Left renal cortex interstitium (tissue), 4 donors: ENCODE data around the gene TMEM106C. TPM values are rescaled to one million over a fixed set of nuclear protein-coding genes. Genes with fewer than 3 reads are reported as not detected.

Source experiments
- DNase-seq, 4 donors: peaks; one replicate each; pipeline ENCODE4 v3.0.0-alpha.2; 2013; ENCODE audit warnings: low read depth in 4 of 4, low spot score in 2 of 4, missing footprints in 1 of 4
- polyA plus RNA-seq, 4 donors: library from polyadenylated mRNA; unstranded; fragments of 120-200 nt; gene quantifications; one replicate each; pipeline ENCODE4 v1.2.1, GENCODE V29; 2013; ENCODE audit not compliant: insufficient read length in 4 of 4

Gene TMEM106C
- polyA plus RNA-seq, 4 donors: 128 to 130 (median 130) TPM

DNA sequence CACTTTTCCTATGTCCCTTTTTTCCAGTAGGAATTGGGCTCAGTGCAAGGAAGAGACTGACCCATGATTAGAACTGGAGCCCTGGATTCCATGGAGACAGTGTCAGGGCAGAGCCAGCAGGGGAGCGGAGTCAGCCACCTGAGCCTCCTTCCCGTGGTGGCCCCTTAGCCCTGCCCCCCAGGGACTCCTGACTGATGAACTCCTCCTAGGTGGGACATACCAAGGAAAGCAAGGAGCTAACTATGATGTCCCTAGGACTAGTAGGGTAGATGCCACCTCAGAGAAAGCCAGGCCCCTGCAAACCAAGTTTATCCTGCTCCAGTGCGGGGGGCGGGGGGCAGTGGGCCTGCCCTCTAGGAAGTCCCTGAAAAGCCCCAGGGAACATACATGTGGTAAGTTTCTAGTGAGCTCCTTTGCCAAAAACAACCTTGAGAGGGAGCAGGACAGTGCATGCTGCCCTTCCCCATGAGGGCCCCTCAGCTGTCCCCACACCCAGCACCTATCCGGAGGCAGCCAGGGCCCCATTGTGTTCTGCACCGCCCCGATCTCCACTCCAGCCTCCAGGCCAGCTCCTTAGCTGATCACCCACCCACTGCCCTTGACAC, 47.1 kb downstream of the TMEM106C start:
- DNase-seq: no peak

- no peak for DNase-seq
Measured at GRCh38 chr12:48012070-48012469, 48.7 kb downstream of the TMEM106C start.

DNA sequence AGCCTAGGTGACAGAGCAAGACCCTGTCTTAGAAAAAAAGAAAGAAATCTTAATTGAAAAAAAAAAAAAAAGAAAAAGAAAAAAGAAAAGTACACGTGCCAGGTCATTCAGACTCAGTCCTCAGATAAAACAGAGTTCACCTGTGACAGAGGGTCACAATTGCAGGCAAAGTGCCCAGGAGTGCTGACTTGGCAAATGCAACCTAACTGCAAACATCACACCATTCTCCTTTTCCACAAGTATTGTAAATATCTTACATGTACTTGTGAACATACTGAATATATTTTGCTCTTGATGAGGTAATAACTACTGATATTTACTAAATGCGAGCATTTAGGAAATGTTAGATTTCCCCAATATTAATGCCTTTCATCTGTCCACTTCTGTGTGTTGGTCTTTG, 49.9 kb downstream of the TMEM106C start:
- DNase-seq: no peak

GRCh38 chr12:48015129-48015528, 51.7 kb downstream of the TMEM106C start:
- no peak for DNase-seq

DNA sequence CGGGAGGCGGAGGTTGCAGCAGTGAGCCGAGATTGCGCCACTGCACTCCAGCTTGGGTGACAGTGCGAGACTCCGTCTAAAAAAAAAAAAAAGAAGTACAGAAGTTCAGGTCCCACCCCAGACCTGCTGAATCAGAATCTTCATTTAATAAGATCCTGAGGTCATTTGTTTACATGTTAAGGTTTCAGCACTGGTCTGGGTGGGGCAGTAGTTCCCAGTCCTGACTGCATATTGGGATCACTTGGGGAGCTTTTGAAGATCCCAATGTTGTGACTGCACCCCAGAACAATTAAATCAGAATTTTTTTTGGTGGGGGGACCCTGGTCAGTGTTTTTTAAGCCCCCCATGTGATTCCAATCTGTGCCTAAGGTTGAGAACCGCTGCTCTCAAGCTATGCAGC, 52.6 kb downstream of the TMEM106C start:
- DNase-seq: no peak

- no peak for DNase-seq
Measured at GRCh38 chr12:48016373-48017020, 53.1 kb downstream of the TMEM106C start.

DNA sequence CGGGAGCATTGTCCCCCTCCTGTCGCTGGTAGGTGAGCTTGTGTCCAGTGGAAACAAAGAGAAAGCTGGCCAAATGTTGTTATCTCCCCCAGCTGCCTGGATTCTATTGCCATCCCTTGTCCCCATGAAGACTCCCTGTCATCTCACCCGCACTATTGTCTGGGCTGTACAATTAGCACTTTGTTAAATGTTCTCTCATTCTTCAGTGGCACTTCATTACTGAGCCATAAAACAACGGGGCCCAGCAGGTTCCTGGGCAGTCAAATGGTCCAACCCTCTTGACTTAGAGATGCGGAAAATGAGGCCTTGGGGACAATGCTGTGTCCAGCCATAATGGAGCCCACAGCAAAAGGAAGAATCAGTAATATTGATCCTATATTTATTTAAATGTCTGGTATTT, 54.1 kb downstream of the TMEM106C start:
- no peak for DNase-seq

DNA sequence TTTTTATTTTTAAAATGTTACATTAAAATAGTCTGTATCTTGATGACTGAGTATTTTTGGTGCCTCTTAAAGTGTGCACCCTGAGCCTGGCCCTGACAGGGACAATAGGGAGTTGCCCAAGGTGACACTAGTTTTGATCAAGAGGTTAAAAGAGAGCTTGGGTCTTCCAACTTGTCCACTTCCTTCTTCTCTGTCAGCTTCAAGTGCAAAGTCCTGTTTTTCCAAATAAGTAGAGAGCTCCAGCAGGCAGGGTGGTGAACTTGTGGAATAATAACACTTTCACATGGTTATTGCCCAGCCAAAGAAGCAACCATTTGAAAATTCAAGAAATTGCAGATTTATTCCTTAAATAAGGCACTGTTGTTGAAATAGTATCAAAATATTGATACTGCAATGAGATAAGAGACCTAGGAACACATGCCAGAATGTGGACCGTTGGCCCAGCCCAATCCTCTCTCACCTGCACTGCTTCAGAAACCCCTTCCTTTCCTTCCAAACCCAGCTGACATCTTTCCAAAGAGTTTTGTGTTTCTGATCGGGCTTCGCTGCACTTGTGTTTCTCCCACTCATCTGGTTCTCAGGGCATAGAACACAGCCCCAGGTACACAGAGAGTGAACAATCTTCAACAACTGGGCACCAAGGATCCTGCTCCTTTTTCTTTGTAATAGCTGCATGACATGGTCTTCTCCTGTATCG, 54.7 kb downstream of the TMEM106C start:
- DNase-seq: no peak

Other genes starting within 250 kb of the TMEM106C start
- gene ENDOU, start 238.1 kb upstream of the TMEM106C start, polyA plus RNA-seq: under 1 TPM; 0.13 to 0.49 (median 0.38) TPM
- gene RAPGEF3, start 204.7 kb upstream of the TMEM106C start, polyA plus RNA-seq: 100 to 1,000 TPM in 1 of 4 donors, 10 to 100 TPM in 3; 49.6 to 112 (median 76.2) TPM
- gene SLC48A1, start 190.4 kb upstream of the TMEM106C start, polyA plus RNA-seq: 10 to 100 TPM; 49.1 to 67.0 (median 58.8) TPM
- gene HDAC7, start 143.7 kb upstream of the TMEM106C start, polyA plus RNA-seq: 100 to 1,000 TPM in 1 of 4 donors, 10 to 100 TPM in 3; 67.6 to 111 (median 76.2) TPM
- 1 to 10 TPM; 3.0 to 5.7 (median 3.6) TPM for gene VDR, start 58.6 kb upstream of the TMEM106C start, polyA plus RNA-seq
- gene COL2A1, start 40.9 kb downstream of the TMEM106C start, polyA plus RNA-seq: 10 to 100 TPM; 38.3 to 66.6 (median 45.3) TPM
- 10 to 100 TPM; 23.0 to 27.4 (median 24.1) TPM for gene SENP1, start 142.5 kb downstream of the TMEM106C start, polyA plus RNA-seq
- gene PFKM, start 155.8 kb downstream of the TMEM106C start, polyA plus RNA-seq: 100 to 1,000 TPM in 3 of 4 donors, 10 to 100 TPM in 1; 96.7 to 133 (median 114) TPM
- 10 to 100 TPM; 33.2 to 44.0 (median 38.5) TPM for gene ASB8, start 193.9 kb downstream of the TMEM106C start, polyA plus RNA-seq
- 1 to 10 TPM in 1 of 4 donors, under 1 TPM in 3; 0.30 to 1.0 (median 0.66) TPM for gene CCDC184, start 220.0 kb downstream of the TMEM106C start, polyA plus RNA-seq
- 1 to 10 TPM in 1 of 4 donors, under 1 TPM in 3; 0.17 to 1.4 (median 0.53) TPM for gene OR10AD1, start 239.7 kb downstream of the TMEM106C start, polyA plus RNA-seq